GM23338 (cell line): ENCODE results near the gene POMC. TPM values are rescaled to one million over a fixed set of nuclear protein-coding genes. Genes with fewer than 3 reads are reported as not detected.
"Not testable (repeated sequence)": the region's sequence is repeated elsewhere in the genome, so short reads cannot be mapped to it uniquely, and the experiment has no call there.

Source experiments
- ATAC-seq: fragments of 200-7000 bp; cut with Tn5 transposase; 3 replicates; pipeline ENCODE4 v1.9.1; 2020
- DNase-seq: peaks from one replicate; pipeline ENCODE4 v3.0.0-alpha.2; 2015; ENCODE audit warnings: low spot score
- H2AFZ ChIP-seq: fragments of 200-600 bp; sonication (generic); 2 replicates; pipeline ENCODE4 v1.8.0; 2016; ENCODE audit warnings: antibody characterized with exemption, mild to moderate bottlenecking, moderate library complexity
- H3F3A ChIP-seq: fragments of 200-600 bp; sonication (generic); replicated peaks from 2 replicates; pipeline ENCODE4 v1.8.0; 2017; ENCODE audit warnings: antibody characterized with exemption, mixed run types, low read depth
- H3K27ac ChIP-seq: fragments of 200-600 bp; sonication (generic); 2 replicates; pipeline ENCODE4 v1.6.1; 2016; ENCODE audit warnings: low read depth
- H3K27me3 ChIP-seq: fragments of 200-600 bp; sonication (generic); 2 replicates; pipeline ENCODE4 v1.8.0; 2016; ENCODE audit warnings: mild to moderate bottlenecking, mixed run types, moderate library complexity; ENCODE audit not compliant: insufficient read depth
- H3K36me3 ChIP-seq: fragments of 200-600 bp; sonication (generic); 2 replicates; pipeline ENCODE4 v1.8.0; 2016; ENCODE audit warnings: mild to moderate bottlenecking; ENCODE audit not compliant: insufficient read depth
- H3K4me1 ChIP-seq: fragments of 200-600 bp; sonication (generic); 2 replicates; pipeline ENCODE4 v1.8.0; 2016; ENCODE audit warnings: mild to moderate bottlenecking, moderate library complexity; ENCODE audit not compliant: insufficient read depth
- H3K4me2 ChIP-seq: fragments of 200-600 bp; sonication (generic); 2 replicates; pipeline ENCODE4 v1.7.1; 2017; ENCODE audit warnings: mixed run types
- H3K4me3 ChIP-seq: fragments of 200-600 bp; sonication (generic); 2 replicates; pipeline ENCODE4 v1.6.1; 2016; ENCODE audit warnings: mixed run types
- H3K79me2 ChIP-seq: fragments of 200-600 bp; sonication (generic); replicated peaks from 2 replicates; pipeline ENCODE4 v1.8.0; 2017; ENCODE audit warnings: mild to moderate bottlenecking; ENCODE audit not compliant: insufficient read depth
- H3K9me2 ChIP-seq: fragments of 200-600 bp; sonication (generic); 2 replicates; pipeline ENCODE4 v1.8.0; 2017; ENCODE audit not compliant: insufficient read depth
- H4K20me1 ChIP-seq: fragments of 200-600 bp; sonication (generic); replicated peaks from 2 replicates; pipeline ENCODE4 v1.8.0; 2017; ENCODE audit warnings: mild to moderate bottlenecking; ENCODE audit not compliant: insufficient read depth
- H3K27ac Mint-ChIP-seq: 2 replicates; pipeline ENCODE4 v1.8.0; 2020; ENCODE audit warnings: inconsistent platforms, mild to moderate bottlenecking, moderate library complexity, mixed read lengths
- H3K27me3 Mint-ChIP-seq: 3 replicates; pipeline ENCODE4 v1.8.0; 2022; ENCODE audit warnings: low read depth, mild to moderate bottlenecking, moderate library complexity, mixed read lengths, inconsistent platforms; ENCODE audit not compliant: insufficient read depth, poor library complexity
- H3K36me3 Mint-ChIP-seq: 3 replicates; pipeline ENCODE4 v1.8.0; 2021; ENCODE audit warnings: low read depth, mild to moderate bottlenecking, inconsistent platforms, moderate library complexity, mixed read lengths
- H3K4me1 Mint-ChIP-seq: 3 replicates; pipeline ENCODE4 v1.8.0; 2020; ENCODE audit warnings: mild to moderate bottlenecking, inconsistent platforms, mixed read lengths
- H3K4me3 Mint-ChIP-seq: 3 replicates; pipeline ENCODE4 v1.8.0; 2021; ENCODE audit warnings: moderate library complexity, mild to moderate bottlenecking, inconsistent platforms, mixed read lengths
- H3K9me3 Mint-ChIP-seq: 3 replicates; pipeline ENCODE4 v1.8.0; 2020; ENCODE audit warnings: moderate library complexity, mild to moderate bottlenecking, inconsistent platforms, mixed read lengths
- CREB1 ChIP-seq: fragments of 250-450 bp; sonication (Bioruptor Pico); IDR thresholded peaks from 2 replicates; pipeline ENCODE4 v1.5.0; 2020; ENCODE audit warnings: low read depth, mild to moderate bottlenecking, moderate library complexity
- JUNB ChIP-seq: IDR thresholded peaks from one replicate; pipeline ENCODE4 v1.6.1; 2016; ENCODE audit warnings: antibody characterized with exemption; ENCODE audit not compliant: unreplicated experiment
- NANOG ChIP-seq: IDR thresholded peaks from 2 replicates; pipeline ENCODE4 v1.6.1; 2016; ENCODE audit warnings: antibody characterized with exemption, borderline replicate concordance
- STAT1 ChIP-seq: IDR thresholded peaks from one replicate; pipeline ENCODE4 v1.6.1; 2016; ENCODE audit warnings: antibody characterized with exemption; ENCODE audit not compliant: unreplicated experiment
- ZNF114 ChIP-seq: fragments of 250-450 bp; sonication (Bioruptor Pico); IDR thresholded peaks from 2 replicates; pipeline ENCODE4 v1.5.0; 2020; ENCODE audit warnings: mild to moderate bottlenecking, moderate library complexity
- ZNF331 ChIP-seq: fragments of 250-450 bp; sonication (Bioruptor Pico); IDR thresholded peaks from 2 replicates; pipeline ENCODE4 v1.5.0; 2020; ENCODE audit warnings: low read depth, mild to moderate bottlenecking, moderate library complexity
- polyA plus RNA-seq: library from polyadenylated mRNA; unstranded; fragments of >200 nt; fragmentation: Nextera tagmentation; extraction: Ambion mirVana; gene quantifications from 2 replicates; pipeline ENCODE4 v1.2.1, GENCODE V29; 2016
- total RNA-seq: library from RNA; depleted of rRNA; stranded (reverse); fragments of >200 nt; shearing (Covaris generic); gene quantifications from 2 replicates; pipeline ENCODE4 v1.2.3, GENCODE V29; 2014
- TF ChIP-seq, protein P1 (sequence below), 2 experiments: fragments of 200-600 bp in 1 of 2; sonication (generic) in 1 of 2; conservative IDR thresholded peaks; 2 replicates each; pipeline versions ENCODE4 v1.5.1 to v1.6.1; 2016 to 2017; ENCODE audit warnings: antibody characterized with exemption in 2 of 2, low read depth in 2 of 2, mild to moderate bottlenecking in 2 of 2, moderate library complexity in 1 of 2
- TF ChIP-seq, protein P2 (sequence below): IDR thresholded peaks from 2 replicates; pipeline ENCODE4 v1.6.1; 2016; ENCODE audit warnings: antibody characterized with exemption

Gene POMC
- total and polyA plus RNA-seq, 2 experiments from 2014 or later, result 8.5 to 12.3 TPM

DNA sequence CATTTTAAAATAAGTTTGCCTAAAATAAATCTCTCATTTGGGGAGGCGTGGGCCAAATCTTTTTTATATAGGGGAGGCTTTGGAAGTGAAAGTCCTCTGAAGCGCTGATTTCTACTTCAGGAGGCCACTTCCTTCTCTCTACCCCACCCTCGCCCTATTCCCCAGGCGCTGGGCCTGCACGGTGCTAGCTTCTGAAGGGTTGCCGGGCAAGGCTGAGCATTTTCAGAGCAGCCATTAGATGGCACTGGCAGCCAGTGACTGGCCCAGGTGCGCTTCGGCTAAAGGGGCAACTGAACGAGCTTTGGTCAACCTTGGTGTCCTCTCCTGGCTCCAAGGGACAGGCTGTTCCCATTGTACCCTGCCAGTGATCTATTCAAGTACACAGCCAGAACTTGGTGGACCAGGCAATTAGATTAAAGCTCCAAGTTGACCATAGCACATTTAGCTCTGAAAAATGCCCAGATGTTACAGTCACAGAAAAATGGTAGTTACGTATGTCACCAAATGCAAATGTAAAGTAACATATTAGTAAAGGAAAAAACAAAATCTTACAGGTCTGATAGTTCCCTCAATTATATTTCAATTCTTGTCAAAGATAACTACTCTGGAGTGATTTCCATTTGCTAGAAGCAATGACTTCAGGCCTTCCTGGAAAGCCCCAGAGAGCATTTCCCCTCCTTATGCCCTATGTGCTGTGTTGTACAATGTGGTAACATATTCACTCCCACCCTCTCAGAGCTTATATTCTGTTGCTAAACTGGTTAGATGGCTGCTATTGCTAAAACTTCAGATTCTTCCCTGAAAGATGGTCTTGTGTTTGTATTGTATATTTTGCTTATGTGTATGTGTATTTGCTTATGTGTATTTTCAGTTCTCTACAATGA, 2.1 kb downstream of the POMC start:
- Mint-ChIP-seq H3K27ac (no peak overlapping the region), H3K4me1 (peaks cover 10% of the 10 kb centered on the region), H3K4me3 (no peak overlapping the region; the same call in 2 of the 3 replicates), H3K9me3 (no peaks in the 10 kb centered on the region; the same call in 2 of the 3 replicates), H3K27me3 (peaks cover 55% of the 10 kb centered on the region), H3K36me3 (no peaks in the 10 kb centered on the region; the same call in 2 of the 3 replicates)
- Histone ChIP-seq H3K4me2 (no peak overlapping the region), H3K9me2 (no peaks in the 10 kb centered on the region), H3F3A (no peaks in the 10 kb centered on the region), H2AFZ (no peak overlapping the region), H3K36me3 (no peaks in the 10 kb centered on the region), H3K79me2 (no peaks in the 10 kb centered on the region), H3K27me3 (peaks cover 60% of the 10 kb centered on the region), H4K20me1 (no peaks in the 10 kb centered on the region), H3K4me3 (no peak overlapping the region), H3K27ac (no peak overlapping the region), H3K4me1 (peaks cover 8% of the 10 kb centered on the region; the same call in 1 of the 2 replicates)
- DNase-seq (peak; percentile 75), ATAC-seq (peak; percentile 56)
- no peak for TF ChIP-seq STAT1
- TF ChIP-seq, protein P1, sequence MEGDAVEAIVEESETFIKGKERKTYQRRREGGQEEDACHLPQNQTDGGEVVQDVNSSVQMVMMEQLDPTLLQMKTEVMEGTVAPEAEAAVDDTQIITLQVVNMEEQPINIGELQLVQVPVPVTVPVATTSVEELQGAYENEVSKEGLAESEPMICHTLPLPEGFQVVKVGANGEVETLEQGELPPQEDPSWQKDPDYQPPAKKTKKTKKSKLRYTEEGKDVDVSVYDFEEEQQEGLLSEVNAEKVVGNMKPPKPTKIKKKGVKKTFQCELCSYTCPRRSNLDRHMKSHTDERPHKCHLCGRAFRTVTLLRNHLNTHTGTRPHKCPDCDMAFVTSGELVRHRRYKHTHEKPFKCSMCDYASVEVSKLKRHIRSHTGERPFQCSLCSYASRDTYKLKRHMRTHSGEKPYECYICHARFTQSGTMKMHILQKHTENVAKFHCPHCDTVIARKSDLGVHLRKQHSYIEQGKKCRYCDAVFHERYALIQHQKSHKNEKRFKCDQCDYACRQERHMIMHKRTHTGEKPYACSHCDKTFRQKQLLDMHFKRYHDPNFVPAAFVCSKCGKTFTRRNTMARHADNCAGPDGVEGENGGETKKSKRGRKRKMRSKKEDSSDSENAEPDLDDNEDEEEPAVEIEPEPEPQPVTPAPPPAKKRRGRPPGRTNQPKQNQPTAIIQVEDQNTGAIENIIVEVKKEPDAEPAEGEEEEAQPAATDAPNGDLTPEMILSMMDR (conservative IDR thresholded peaks at IDR 0.05; ENCODE audit: low read depth in 2 of 2), result peak; percentile 48 to 86
- TF ChIP-seq ZNF331 (CRISPR knock-in tag), result no peak
- TF ChIP-seq, protein P2, sequence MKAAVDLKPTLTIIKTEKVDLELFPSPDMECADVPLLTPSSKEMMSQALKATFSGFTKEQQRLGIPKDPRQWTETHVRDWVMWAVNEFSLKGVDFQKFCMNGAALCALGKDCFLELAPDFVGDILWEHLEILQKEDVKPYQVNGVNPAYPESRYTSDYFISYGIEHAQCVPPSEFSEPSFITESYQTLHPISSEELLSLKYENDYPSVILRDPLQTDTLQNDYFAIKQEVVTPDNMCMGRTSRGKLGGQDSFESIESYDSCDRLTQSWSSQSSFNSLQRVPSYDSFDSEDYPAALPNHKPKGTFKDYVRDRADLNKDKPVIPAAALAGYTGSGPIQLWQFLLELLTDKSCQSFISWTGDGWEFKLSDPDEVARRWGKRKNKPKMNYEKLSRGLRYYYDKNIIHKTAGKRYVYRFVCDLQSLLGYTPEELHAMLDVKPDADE, result no peak
- no peak for TF ChIP-seq ZNF114 (CRISPR knock-in tag)

DNA sequence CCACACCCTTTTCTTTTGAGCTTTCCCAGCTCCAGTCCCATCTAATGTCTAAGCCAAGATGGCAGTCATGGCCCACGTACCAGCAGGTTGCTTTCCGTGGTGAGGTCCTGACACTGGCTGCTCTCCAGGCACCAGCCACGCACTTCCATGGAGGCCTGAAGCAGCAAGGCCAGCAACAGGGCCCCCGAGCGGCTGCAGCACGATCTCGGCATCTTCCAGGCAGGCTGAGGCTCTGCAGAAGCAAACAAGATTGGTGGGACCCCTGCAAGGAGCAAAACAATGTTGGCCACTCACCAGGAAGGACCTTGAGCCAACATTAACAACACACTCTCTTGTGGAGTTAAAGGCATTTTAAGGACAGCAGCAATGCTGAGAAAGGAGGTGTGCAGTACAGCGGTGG, 3.8 kb downstream of the POMC start:
- Histone ChIP-seq H3K4me1 (peaks cover 16% of the 10 kb centered on the region), H3K4me2 (no peak overlapping the region), H3K36me3 (no peaks in the 10 kb centered on the region), H3K27me3 (peaks cover 46% of the 10 kb centered on the region), H3K79me2 (no peaks in the 10 kb centered on the region), H4K20me1 (no peaks in the 10 kb centered on the region), H2AFZ (no peak overlapping the region), H3K9me2 (no peaks in the 10 kb centered on the region), H3F3A (0 out of 2 replicates have a peak, but pooled peaks cover 4% of the 10 kb centered on the region), H3K27ac (no peak overlapping the region), H3K4me3 (no peak overlapping the region)
- Mint-ChIP-seq H3K9me3 (no peaks in the 10 kb centered on the region), H3K27ac (no peak overlapping the region), H3K4me3 (no peak overlapping the region), H3K27me3 (peaks cover 39% of the 10 kb centered on the region), H3K36me3 (no peaks in the 10 kb centered on the region; the same call in 2 of the 3 replicates), H3K4me1 (peaks cover 20% of the 10 kb centered on the region)
- ATAC-seq (no peak), DNase-seq (no peak)
- TF ChIP-seq NANOG (no peak), JUNB (no peak), CREB1 (CRISPR knock-in tag) (no peak)
- TF ChIP-seq, protein P1 (conservative IDR thresholded peaks at IDR 0.05; ENCODE audit: low read depth in 2 of 2), result no peak

DNA sequence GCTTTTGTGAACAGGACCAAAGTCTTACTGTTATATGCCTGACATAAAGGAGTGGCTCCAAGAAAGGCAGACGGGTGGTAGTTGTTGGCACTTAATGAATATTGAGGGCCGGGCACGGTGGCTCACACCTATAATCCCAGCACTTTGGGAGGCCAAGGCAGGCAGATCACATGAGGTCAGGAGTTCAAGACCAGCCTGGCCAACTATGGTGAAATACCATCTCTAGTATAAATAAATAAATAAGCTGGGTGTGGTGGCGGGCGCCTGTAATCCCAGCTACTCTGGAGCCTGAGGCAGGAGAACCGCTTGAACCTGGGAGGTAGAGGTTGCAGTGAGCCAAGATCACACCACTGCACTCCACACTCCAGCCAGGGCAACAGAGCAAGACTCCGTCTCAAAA, 6.3 kb downstream of the POMC start:
- Histone ChIP-seq H2AFZ (peak overlapping the region; percentile 92; the same call in 1 of the 2 replicates), H3K27me3 (peaks cover 21% of the 10 kb centered on the region)
- not testable (repeated sequence) for H3K36me3 ChIP-seq, DNase-seq, H3K27ac ChIP-seq, H3K4me1 ChIP-seq, H3K4me3 ChIP-seq, H3K4me3 Mint-ChIP-seq, H3K27ac Mint-ChIP-seq, H3K36me3 Mint-ChIP-seq, H3K4me2 ChIP-seq, H4K20me1 ChIP-seq, H3K9me3 Mint-ChIP-seq, H3K79me2 ChIP-seq, H3F3A ChIP-seq, ATAC-seq, H3K9me2 ChIP-seq
- H3K4me1 Mint-ChIP-seq, result peaks cover 12% of the 10 kb centered on the region
- H3K27me3 Mint-ChIP-seq, result peaks cover 19% of the 10 kb centered on the region
